ENCODE measurements around the gene PPP1R12B.
"Not testable (repeated sequence)": the region's sequence is repeated elsewhere in the genome, so short reads cannot be mapped to it uniquely, and the experiment has no call there.

The PPP1R12B gene

GRCh38 chr1:202456372-202457169, 108.1 kb downstream of the PPP1R12B start:
- DNase-seq: not testable (repeated sequence)

GRCh38 chr1:202458651-202459050, 110.2 kb downstream of the PPP1R12B start:
- DNase-seq: not testable (repeated sequence)

DNA sequence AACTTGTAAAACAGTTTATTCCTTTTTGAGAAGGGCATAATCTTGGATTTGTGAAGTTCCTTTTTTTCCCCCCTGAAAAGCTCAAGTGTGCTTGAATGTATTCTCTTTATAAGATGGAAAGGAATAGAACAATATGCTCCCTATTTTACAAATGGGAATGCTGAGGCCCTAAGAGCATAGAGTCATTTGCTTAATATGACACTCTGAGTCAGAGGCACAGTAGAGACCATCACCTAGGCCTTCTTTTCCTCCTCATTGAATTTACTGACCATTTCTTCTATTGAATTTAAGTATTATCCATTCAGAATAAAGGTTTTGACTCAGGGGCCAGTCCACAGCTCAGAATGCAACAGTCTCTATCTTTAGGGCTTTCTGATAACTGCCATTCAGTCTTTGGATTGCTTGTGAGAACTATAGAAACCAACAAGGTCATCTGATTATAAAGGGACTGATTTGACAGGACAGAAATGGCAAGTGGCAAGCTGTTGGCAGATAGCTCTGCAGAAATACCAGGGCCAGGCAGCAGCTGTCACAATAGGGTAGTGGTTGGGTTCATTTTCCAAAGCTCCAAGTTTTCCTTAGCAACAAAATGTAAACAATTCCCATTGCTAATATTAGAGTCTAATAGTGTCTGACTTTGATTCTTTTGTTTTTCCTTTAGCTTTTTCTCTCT, 111.1 kb downstream of the PPP1R12B start:
- not testable (repeated sequence) for DNase-seq

- not testable (repeated sequence) for DNase-seq
Observed at GRCh38 chr1:202460143-202460495, 111.6 kb downstream of the PPP1R12B start.

DNA sequence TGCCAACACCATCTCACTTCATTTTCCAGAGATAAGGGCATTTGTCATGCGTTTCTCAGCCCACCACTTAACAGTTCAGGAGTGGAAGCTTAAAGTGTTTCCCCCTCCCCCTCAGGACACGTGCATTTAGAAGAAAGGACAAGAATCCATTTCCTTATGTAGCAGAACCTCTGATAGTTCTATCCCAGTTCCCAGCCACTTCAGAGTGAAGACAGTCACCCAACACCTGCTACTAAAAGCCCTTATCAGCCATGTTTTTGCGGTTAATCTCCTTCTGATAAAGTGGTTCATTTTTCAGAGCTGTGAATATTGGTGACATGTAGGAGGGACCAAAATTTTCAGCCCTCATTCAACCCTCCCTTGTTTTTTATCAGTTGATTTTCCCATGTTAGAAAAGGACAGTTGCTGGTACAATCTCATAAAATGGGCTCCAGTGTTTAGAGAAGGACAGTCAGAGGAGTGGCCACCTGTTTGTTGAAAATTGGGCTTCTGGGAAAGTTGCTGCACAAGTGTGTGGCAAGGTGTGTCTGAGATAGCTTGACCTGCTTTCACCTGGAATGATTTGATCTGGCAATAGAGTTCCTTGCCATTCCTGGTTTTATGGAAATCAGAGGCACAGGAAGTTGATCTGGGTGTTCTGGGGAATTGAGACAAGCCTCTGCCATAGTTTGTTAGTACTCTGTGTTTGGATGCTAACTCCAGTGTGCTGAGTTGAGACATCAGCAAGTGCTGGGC, 114.0 kb downstream of the PPP1R12B start:
- no peak for DNase-seq

DNA sequence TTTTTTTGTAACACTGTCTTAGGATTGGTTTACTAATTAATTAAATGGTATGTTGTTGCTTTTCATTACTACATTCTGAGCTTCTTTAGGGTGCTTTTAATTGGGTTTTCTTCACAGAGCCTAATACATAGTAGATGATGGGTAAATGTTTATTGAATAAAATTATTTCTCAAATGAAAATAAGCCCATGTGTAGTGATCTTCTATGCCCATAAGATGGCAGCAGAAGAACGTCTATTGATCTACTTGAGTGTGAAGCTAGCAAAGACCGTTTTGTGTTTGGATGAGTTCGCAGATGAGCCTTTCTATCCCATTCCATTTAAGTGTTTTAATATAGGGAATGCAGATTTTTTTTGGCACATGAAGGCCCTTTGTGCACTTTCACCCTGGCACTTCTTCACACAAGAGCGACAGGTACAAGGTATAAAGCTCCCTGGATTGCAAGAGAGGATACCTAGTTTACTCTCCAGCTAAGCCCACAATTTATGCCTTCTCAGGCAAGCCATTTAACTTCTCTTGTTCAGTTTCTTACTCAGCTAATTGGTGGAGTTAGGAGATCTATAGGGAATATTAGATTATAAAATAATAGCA, 115.7 kb downstream of the PPP1R12B start:
- not testable (repeated sequence) for DNase-seq

GRCh38 chr1:202465644-202466270, 117.3 kb downstream of the PPP1R12B start:
- not testable (repeated sequence) for DNase-seq

- DNase-seq: not testable (repeated sequence)
Observed at GRCh38 chr1:202466339-202466738, 117.8 kb downstream of the PPP1R12B start.

DNA sequence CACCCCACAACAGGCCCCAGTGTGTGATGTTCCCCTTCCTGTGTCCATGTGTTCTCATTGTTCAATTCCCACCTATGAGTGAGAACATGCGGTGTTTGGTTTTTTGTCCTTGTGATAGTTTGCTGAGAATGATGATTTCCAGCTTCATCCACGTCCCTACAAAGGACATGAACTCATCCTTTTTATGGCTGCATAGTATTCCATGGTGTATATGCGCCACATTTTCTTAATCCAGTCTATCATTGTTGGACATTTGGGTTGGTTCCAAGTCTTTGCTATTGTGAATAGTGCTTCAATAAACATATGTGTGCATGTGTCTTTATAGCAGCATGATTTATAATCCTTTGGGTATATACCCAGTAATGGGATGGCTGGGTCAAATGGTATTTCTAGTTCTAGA, 118.9 kb downstream of the PPP1R12B start:
- not testable (repeated sequence) for DNase-seq

DNA sequence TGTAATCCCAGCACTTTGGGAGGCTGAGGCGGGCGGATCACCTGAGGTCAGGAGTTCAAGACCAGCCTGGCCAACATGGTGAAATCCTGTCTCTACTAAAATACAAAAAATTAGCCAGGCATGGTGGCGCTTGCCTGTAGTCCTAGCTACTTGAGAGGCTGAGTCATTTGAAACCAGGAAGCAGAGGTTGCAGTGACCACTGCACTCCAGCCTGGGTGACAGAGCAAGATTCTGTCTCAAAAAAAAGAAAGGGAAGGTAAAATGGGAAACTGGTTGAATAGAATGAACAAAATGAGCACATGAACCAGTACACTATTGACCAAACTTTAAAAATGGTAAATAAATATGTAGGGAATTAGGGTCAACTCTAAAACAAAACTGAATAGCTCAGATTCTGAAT, 120.2 kb downstream of the PPP1R12B start:
- DNase-seq: not testable (repeated sequence)

- not testable (repeated sequence) for DNase-seq
Observed at GRCh38 chr1:202469123-202469522, 120.6 kb downstream of the PPP1R12B start.

- DNase-seq: no peak
Observed at GRCh38 chr1:202471246-202471645, 122.7 kb downstream of the PPP1R12B start.

DNA sequence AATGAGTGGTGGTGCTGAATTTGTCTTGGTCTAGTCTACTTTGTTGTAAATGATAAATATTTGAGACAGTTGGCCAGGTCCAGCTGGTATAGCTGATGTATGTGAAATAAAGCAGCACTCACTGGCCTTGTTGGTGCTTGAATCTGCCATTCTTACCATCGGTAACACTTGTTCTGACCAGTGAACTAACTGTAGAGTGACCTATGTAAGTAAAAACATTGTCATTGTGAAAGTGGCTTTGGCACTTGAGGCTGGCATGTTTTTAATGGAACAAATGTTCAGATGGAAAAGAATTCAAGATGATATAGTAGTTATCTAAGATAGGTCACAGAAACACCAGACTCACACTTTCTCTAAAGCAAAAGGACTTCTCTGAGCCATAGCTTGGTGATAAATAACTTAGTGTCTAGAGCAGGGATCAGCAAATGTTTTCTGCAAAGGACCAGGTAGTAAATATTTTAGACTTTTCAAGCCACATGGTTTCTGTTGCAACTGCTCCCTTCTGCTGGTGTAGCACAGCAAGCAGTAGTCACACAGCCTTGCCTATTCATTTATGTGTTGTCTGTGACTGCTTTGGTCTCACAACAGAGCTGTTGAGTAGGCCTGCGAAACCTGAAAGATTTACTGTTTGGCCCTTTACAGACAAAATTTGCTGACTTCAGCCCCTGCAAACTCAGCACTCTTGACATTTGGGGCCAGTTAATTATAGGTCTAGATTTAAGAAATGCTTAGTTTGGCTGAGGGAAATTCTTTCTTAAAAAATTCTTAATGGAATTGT, 124.0 kb downstream of the PPP1R12B start:
- DNase-seq: not testable (repeated sequence)

DNA sequence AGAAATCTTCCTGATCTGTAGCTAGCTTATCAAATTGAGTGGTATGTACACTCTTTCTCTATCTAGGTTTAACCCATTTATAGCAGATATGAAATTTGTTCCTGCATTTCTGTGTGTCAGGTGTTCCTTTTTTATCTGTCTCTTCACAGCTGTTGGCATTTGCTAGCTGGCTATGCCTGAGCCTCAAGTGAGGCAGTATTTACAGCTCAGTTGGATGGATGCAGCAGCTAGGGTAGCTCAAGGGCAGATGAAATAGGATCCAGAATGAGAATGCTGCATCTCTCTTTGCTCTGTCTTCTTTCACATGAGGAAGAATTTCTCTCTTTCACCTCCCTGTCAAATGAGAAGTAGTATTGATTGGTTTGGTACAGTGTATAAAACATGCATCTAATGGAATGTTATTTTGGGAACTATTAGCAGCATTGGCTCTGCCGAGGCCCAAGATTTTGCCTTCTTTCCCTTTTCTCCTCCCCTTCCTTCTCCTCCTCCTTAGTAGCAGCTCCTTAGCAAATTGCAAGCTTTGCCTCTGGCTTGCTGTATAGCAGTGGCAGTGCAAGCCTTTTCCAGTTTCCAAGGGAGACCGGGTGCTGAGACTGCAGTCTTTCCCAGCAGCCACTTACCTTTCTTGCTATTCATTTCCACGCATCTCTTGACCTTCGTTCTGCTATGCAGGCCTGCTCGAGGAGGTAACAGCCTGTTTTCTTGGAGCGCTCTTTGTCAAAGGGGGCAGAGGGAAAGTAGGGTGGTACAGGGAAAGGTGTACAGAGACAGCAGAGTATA, 125.0 kb downstream of the PPP1R12B start:
- not testable (repeated sequence) for DNase-seq

GRCh38 chr1:202479661-202480060, 131.2 kb downstream of the PPP1R12B start:
- not testable (repeated sequence) for DNase-seq

DNA sequence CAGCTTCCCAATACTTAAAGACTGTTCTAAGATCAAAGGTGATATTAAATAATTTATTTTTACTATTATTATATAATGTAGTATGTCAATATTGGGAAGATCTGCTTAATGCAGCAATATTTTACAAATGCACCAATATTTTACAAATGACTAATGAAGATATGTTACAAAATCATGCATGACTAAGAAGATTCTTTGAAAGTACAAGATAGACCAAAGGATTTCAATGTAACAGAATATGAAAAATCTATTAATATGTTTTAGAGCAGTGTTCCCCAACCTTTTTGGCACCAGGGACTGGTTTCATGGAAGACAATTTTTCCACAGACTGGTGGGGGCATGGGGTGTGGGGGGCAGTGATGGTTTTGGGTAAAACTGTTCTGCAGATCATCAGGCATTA, 132.1 kb downstream of the PPP1R12B start:
- not testable (repeated sequence) for DNase-seq

DNA sequence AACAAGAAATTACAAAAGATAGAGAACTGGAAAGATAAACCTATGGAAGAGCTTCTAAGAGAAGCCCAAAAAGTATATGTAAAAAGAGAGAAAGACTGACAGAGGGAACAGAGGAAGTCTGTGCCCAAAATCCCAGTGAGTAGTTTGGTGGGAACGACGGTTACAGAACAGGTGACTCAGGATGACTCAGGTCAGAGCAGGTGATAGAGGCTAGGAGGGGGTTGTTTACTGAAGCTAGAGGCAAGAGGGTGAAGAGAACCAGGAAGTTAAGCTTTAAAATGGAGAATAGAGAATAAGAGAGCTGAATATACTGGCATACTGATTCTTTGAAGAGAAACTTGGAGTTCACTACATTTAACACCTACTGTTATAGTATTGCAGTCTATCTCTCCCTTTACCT, 134.9 kb downstream of the PPP1R12B start:
- not testable (repeated sequence) for DNase-seq

DNA sequence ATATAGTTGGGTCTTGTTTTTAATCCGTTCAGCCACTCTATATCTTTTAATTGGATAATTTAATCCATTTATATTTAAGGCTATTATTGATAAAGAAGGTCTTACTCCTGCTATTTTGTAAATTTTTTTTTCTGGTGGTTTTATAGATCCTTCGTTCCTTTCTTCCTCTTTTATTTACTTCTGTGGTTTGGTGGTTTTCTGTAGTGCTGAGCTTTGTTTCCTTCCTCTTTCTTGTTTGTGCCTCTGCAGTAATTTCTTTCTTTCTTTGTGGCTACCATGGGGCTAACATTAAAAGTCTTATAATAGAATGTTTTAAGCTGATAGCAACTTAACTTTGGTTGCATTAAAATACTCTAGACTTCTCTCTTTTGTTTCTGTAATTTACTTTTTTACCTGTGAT, 135.5 kb downstream of the PPP1R12B start:
- not testable (repeated sequence) for DNase-seq

GRCh38 chr1:202484820-202485219, 136.3 kb downstream of the PPP1R12B start:
- not testable (repeated sequence) for DNase-seq

- not testable (repeated sequence) for DNase-seq
Observed at GRCh38 chr1:202488178-202488649, 139.7 kb downstream of the PPP1R12B start.

DNA sequence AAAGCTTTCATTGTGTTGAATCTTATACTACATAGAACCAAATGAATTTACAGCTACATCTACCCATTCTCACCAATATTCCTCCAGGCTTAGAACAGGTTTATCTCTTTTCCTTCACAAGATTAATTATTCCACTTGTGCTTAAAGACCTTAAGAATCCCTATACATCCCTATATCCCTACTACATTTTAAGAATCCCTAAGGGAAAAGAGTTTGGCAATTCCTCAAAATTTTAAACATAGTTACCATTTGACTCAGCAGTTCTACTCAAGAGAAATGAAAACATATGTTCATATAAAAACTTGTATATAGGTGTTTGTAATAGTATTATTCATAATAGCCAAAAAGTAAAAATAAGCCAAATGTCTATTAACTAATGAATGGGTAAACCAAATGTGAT, 140.6 kb downstream of the PPP1R12B start:
- DNase-seq: not testable (repeated sequence)
